MM.1S (cell line): Measurements from ENCODE around the gene FBXW12.

ENCODE experiments used
- DNase-seq: peaks from one replicate; pipeline ENCODE4 v3.0.0-alpha.2; 2015
- H2AFZ ChIP-seq: fragments of 300-600 bp; sonication (generic); 2 replicates; pipeline ENCODE4 v1.6.0; 2016; ENCODE audit warnings: antibody characterized with exemption, low read length
- H3F3A ChIP-seq: fragments of 300-600 bp; sonication (generic); 2 replicates; pipeline ENCODE4 v1.6.1; 2016; ENCODE audit warnings: mild to moderate bottlenecking, antibody characterized with exemption, low read length, moderate library complexity, mixed read lengths; ENCODE audit not compliant: insufficient read depth
- H3K27ac ChIP-seq: fragments of 300-600 bp; sonication (generic); 2 replicates; pipeline ENCODE4 v1.5.1; 2016; ENCODE audit warnings: mild to moderate bottlenecking, low read length
- H3K27me3 ChIP-seq: fragments of 300-600 bp; sonication (generic); replicated peaks from 2 replicates; pipeline ENCODE4 v1.6.0; 2016; ENCODE audit warnings: low read length; ENCODE audit not compliant: insufficient read depth
- H3K36me3 ChIP-seq: fragments of 300-600 bp; sonication (generic); replicated peaks from 2 replicates; pipeline ENCODE4 v1.6.1; 2016; ENCODE audit warnings: mild to moderate bottlenecking, low read length, mixed read lengths; ENCODE audit not compliant: insufficient read depth
- H3K4me1 ChIP-seq: fragments of 300-600 bp; sonication (generic); 2 replicates; pipeline ENCODE4 v1.6.1; 2016; ENCODE audit warnings: low read length, mixed read lengths
- H3K4me2 ChIP-seq: fragments of 300-600 bp; sonication (generic); 2 replicates; pipeline ENCODE4 v1.6.0; 2016; ENCODE audit warnings: low read depth, low read length
- H3K4me3 ChIP-seq: fragments of 300-600 bp; sonication (generic); 2 replicates; pipeline ENCODE4 v1.5.1; 2016; ENCODE audit warnings: low read length, mixed read lengths
- H3K79me2 ChIP-seq: fragments of 300-600 bp; sonication (generic); 2 replicates; pipeline ENCODE4 v1.6.1; 2016; ENCODE audit warnings: mixed run types, low read length, mixed read lengths
- H3K9ac ChIP-seq: fragments of 300-600 bp; sonication (generic); 2 replicates; pipeline ENCODE4 v1.6.1; 2016; ENCODE audit warnings: low read length, mixed read lengths
- H3K9me2 ChIP-seq: fragments of 300-600 bp; sonication (generic); replicated peaks from 2 replicates; pipeline ENCODE4 v1.6.1; 2016; ENCODE audit warnings: mild to moderate bottlenecking, low read length, mixed read lengths; ENCODE audit not compliant: insufficient read depth
- H3K9me3 ChIP-seq: fragments of 300-600 bp; sonication (generic); replicated peaks from 2 replicates; pipeline ENCODE4 v1.6.1; 2016; ENCODE audit warnings: mild to moderate bottlenecking, low read length, mixed read lengths; ENCODE audit not compliant: insufficient read depth
- H4K20me1 ChIP-seq: fragments of 300-600 bp; sonication (generic); 2 replicates; pipeline ENCODE4 v1.6.1; 2016; ENCODE audit warnings: mild to moderate bottlenecking, low read length, moderate library complexity, mixed read lengths; ENCODE audit not compliant: insufficient read depth
- CTCF ChIP-seq: fragments of 300-600 bp; sonication (generic); IDR thresholded peaks from 2 replicates; pipeline ENCODE4 v1.5.1; 2016; ENCODE audit warnings: antibody characterized with exemption, low read length, mixed read lengths
- EZH2 ChIP-seq: fragments of 300-600 bp; sonication (generic); optimal IDR thresholded peaks from 2 replicates; pipeline ENCODE3; 2017; ENCODE audit warnings: low read depth, mild to moderate bottlenecking, antibody characterized with exemption, low read length, mixed read lengths
- EZH2phosphoT487 ChIP-seq: fragments of 300-600 bp; sonication (generic); IDR thresholded peaks from 2 replicates; pipeline ENCODE4 v1.6.1; 2018; ENCODE audit warnings: antibody characterized with exemption, low read length

The FBXW12 gene

GRCh38 chr3:48435223-48435595, 63.2 kb downstream of the FBXW12 start:
- Histone ChIP-seq H4K20me1 (no peaks in the 10 kb centered on the region), H3K9me3 (no peaks in the 10 kb centered on the region), H3K4me3 (no peak overlapping the region), H3K4me1 (peaks cover 5% of the 10 kb centered on the region; the same call in 1 of the 2 replicates), H2AFZ (no peak overlapping the region), H3F3A (peaks cover 8% of the 10 kb centered on the region; the same call in 1 of the 2 replicates), H3K36me3 (no peaks in the 10 kb centered on the region), H3K27me3 (no peaks in the 10 kb centered on the region), H3K9ac (no peak overlapping the region), H3K27ac (no peak overlapping the region), H3K4me2 (no peak overlapping the region), H3K79me2 (peaks cover 12% of the 10 kb centered on the region), H3K9me2 (no peaks in the 10 kb centered on the region)
- no peak for TF ChIP-seq CTCF
- no peak for TF ChIP-seq EZH2phosphoT487
- no peak for TF ChIP-seq EZH2
- DNase-seq: no peak

GRCh38 chr3:48435774-48436476, 63.9 kb downstream of the FBXW12 start:
- peak; percentile 81 for DNase-seq
- no peaks in the 10 kb centered on the region for H3K36me3 ChIP-seq
- peaks cover 19% of the 10 kb centered on the region for H3K79me2 ChIP-seq
- no peaks in the 10 kb centered on the region for H4K20me1 ChIP-seq
- no peak overlapping the region for H2AFZ ChIP-seq
- H3K9me2 ChIP-seq: no peaks in the 10 kb centered on the region
- no peak overlapping the region for H3K9ac ChIP-seq
- H3K27ac ChIP-seq: no peak overlapping the region
- no peaks in the 10 kb centered on the region for H3K9me3 ChIP-seq
- peak; percentile 100 for TF ChIP-seq CTCF
- no peak for TF ChIP-seq EZH2phosphoT487
- no peak overlapping the region for H3K4me2 ChIP-seq
- H3F3A ChIP-seq: peaks cover 5% of the 10 kb centered on the region; the same call in 1 of the 2 replicates
- H3K27me3 ChIP-seq: no peaks in the 10 kb centered on the region
- no peak overlapping the region for H3K4me3 ChIP-seq
- peaks cover 5% of the 10 kb centered on the region; the same call in 1 of the 2 replicates for H3K4me1 ChIP-seq

- peaks cover 5% of the 10 kb centered on the region; the same call in 1 of the 2 replicates for H3F3A ChIP-seq
- H3K4me1 ChIP-seq: peaks cover 6% of the 10 kb centered on the region
- H3K9me3 ChIP-seq: no peaks in the 10 kb centered on the region
- peaks cover 25% of the 10 kb centered on the region for H3K79me2 ChIP-seq
- H3K27me3 ChIP-seq: no peaks in the 10 kb centered on the region
- H3K36me3 ChIP-seq: no peaks in the 10 kb centered on the region
- H3K9ac ChIP-seq: no peak overlapping the region
- no peaks in the 10 kb centered on the region for H4K20me1 ChIP-seq
- H3K4me2 ChIP-seq: no peak overlapping the region
- no peaks in the 10 kb centered on the region for H3K9me2 ChIP-seq
- no peak for TF ChIP-seq CTCF
- TF ChIP-seq EZH2phosphoT487: no peak
- no peak overlapping the region for H2AFZ ChIP-seq
- no peak overlapping the region for H3K4me3 ChIP-seq
- DNase-seq: no peak
- no peak overlapping the region for H3K27ac ChIP-seq
These were observed 64.4 kb downstream of the FBXW12 start for GRCh38 chr3:48436477-48436787.
